Measurements from ENCODE around the gene DCST1.

DCST1 gene

DNA sequence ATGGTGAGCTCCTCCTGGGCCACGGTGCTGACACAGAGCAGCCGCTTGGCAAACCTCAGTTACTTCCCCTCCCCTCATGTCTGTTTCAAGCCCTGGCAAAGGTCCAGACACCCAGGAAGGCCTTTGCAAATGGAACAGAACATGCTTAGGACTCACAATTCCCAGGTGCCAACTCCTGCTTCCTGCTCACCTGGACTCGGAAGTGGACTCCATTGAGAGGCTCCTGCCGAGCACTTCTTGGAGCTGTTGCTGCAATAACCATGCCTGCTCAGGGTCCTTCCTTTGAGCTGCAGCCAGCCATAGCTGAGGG is 10.7 kb upstream of the DCST1 start:
- TF ChIP-seq ZFX (IDR thresholded peaks at IDR 0.05), result no peak
- TF ChIP-seq, protein P1, sequence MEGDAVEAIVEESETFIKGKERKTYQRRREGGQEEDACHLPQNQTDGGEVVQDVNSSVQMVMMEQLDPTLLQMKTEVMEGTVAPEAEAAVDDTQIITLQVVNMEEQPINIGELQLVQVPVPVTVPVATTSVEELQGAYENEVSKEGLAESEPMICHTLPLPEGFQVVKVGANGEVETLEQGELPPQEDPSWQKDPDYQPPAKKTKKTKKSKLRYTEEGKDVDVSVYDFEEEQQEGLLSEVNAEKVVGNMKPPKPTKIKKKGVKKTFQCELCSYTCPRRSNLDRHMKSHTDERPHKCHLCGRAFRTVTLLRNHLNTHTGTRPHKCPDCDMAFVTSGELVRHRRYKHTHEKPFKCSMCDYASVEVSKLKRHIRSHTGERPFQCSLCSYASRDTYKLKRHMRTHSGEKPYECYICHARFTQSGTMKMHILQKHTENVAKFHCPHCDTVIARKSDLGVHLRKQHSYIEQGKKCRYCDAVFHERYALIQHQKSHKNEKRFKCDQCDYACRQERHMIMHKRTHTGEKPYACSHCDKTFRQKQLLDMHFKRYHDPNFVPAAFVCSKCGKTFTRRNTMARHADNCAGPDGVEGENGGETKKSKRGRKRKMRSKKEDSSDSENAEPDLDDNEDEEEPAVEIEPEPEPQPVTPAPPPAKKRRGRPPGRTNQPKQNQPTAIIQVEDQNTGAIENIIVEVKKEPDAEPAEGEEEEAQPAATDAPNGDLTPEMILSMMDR (conservative IDR thresholded peaks at IDR 0.05), result no peak
- H3K27ac ChIP-seq, result peak overlapping the region; percentile 53

DNA sequence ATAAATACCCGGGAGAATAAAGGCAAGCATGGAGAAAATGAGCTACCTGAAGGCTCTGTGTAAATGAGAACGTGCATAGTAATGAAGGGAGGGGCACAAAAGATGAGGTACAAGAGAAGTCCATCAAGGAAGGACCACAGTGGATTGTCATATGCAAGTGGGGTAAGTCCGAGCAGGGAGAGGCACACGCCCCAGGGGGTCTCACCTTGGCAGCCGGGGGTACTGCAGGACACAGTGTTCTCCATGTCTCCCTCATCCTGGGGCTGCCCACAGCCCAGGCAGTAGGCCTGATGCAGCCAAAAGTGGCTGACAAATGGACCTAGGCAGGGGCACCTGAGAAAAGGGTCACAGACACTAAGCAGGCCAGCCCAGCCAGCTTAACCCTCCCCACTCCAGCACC is 10.0 kb upstream of the DCST1 start:
- TF ChIP-seq, protein P1 (conservative IDR thresholded peaks at IDR 0.05), result no peak
- TF ChIP-seq ZFX (IDR thresholded peaks at IDR 0.05), result no peak
- peak overlapping the region; percentile 53 for H3K27ac ChIP-seq

GRCh38 chr1:155024315-155024714 is 9.3 kb upstream of the DCST1 start:
- no peak for TF ChIP-seq ZFX (IDR thresholded peaks at IDR 0.05)
- TF ChIP-seq, protein P1 (conservative IDR thresholded peaks at IDR 0.05), result no peak
- H3K27ac ChIP-seq, result no peak overlapping the region

- H3K27ac ChIP-seq, result no peak overlapping the region
- TF ChIP-seq ZFX (IDR thresholded peaks at IDR 0.05), result no peak
- TF ChIP-seq, protein P1 (conservative IDR thresholded peaks at IDR 0.05), result no peak
These were observed 7.5 kb upstream of the DCST1 start for GRCh38 chr1:155026154-155026553.

- H3K27ac ChIP-seq, result no peak overlapping the region
- TF ChIP-seq, protein P1 (conservative IDR thresholded peaks at IDR 0.05), result no peak
- TF ChIP-seq ZFX (IDR thresholded peaks at IDR 0.05), result no peak
These were observed 7.0 kb upstream of the DCST1 start for GRCh38 chr1:155026588-155026987.

DNA sequence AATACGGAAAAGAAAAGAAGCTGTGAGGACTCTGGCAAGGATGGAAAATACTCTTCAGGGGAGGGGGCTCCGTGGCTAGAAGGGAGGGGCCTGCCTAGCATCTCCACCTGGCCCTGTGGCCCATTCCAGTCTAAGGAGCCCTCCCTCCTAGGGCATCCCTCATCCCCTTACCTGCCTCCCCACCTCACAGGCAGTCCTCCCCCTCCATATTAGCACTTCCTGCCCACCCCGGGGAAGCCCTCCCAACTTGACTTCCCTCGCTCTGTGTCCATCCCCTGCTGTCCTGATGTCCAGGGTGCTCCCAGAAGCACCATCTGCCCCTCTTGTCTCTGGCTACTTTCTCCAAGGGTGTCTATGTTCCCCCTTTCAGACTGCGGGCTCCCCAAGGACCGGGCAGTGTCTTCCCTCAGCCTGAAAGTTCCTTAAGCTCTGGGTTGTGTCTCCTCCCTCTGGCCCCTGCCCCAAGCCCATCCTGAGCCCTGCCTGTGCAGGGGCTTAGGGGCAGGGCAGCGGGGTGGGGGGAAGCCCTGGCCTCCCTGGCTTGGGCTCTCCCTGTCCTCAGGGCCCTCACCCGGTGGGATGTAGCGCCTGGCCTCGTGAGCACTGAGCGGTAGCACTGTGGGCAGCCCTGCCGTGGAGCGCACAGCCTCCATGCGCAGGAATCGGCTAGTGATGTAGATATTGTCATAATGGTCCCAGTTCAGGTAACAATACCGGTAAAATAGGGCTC is 3.9 kb upstream of the DCST1 start:
- no peak overlapping the region for H3K27ac ChIP-seq
- TF ChIP-seq, protein P1 (conservative IDR thresholded peaks at IDR 0.05), result no peak
- no peak for TF ChIP-seq ZFX (IDR thresholded peaks at IDR 0.05)

- no peak overlapping the region for H3K27ac ChIP-seq
- TF ChIP-seq, protein P1 (conservative IDR thresholded peaks at IDR 0.05), result no peak
- no peak for TF ChIP-seq ZFX (IDR thresholded peaks at IDR 0.05)
These were observed 3.3 kb upstream of the DCST1 start for GRCh38 chr1:155030243-155030795.

Data from C4-2B (cell line).